ENCODE measurements around the gene BRPF1.

- TF ChIP-seq POLR2A (IDR thresholded peaks at IDR 0.05; ENCODE audit: borderline replicate concordance, extremely low read depth, insufficient read depth, insufficient read length), result no peak
- TF ChIP-seq SIN3A (IDR thresholded peaks at IDR 0.05; ENCODE audit: low read depth), result no peak
- TF ChIP-seq, protein P1, sequence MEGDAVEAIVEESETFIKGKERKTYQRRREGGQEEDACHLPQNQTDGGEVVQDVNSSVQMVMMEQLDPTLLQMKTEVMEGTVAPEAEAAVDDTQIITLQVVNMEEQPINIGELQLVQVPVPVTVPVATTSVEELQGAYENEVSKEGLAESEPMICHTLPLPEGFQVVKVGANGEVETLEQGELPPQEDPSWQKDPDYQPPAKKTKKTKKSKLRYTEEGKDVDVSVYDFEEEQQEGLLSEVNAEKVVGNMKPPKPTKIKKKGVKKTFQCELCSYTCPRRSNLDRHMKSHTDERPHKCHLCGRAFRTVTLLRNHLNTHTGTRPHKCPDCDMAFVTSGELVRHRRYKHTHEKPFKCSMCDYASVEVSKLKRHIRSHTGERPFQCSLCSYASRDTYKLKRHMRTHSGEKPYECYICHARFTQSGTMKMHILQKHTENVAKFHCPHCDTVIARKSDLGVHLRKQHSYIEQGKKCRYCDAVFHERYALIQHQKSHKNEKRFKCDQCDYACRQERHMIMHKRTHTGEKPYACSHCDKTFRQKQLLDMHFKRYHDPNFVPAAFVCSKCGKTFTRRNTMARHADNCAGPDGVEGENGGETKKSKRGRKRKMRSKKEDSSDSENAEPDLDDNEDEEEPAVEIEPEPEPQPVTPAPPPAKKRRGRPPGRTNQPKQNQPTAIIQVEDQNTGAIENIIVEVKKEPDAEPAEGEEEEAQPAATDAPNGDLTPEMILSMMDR (IDR thresholded peaks at IDR 0.05 in 2 of 3, conservative IDR thresholded peaks at IDR 0.05 in 1 of 3; ENCODE audit: borderline replicate concordance in 1 of 3, insufficient read depth in 1 of 3, low read depth in 2 of 3, low read length in 2 of 3), result no peak
- no peak for TF ChIP-seq RAD21 (IDR thresholded peaks at IDR 0.05; ENCODE audit: low read depth)
- TF ChIP-seq EZH2 (IDR thresholded peaks at IDR 0.05), result no peak
- TF ChIP-seq ZNF274 (IDR thresholded peaks at IDR 0.05; ENCODE audit: low read depth, low read length), result no peak
- no peak for TF ChIP-seq EZH2phosphoT487 (IDR thresholded peaks at IDR 0.05; ENCODE audit: borderline replicate concordance)
Measured at GRCh38 chr3:9712415-9712814, 19.1 kb upstream of the BRPF1 start.
